Activated naive CD8-positive, alpha-beta T cell treated with anti-CD3 and anti-CD28 coated beads, Interleukin-2, amount 10 ng/mL, durations not matched to agents 7 days and 5 days (primary cell): ENCODE measurements around the gene KCNH3. TPM values are rescaled to one million over a fixed set of nuclear protein-coding genes. Genes with fewer than 3 reads are reported as not detected.

Experiments used
- ATAC-seq: fragments of 150-1000 bp; cut with Tn5 transposase; one replicate; pipeline ENCODE4 v1.10.0; 2021; ENCODE audit warnings: low read depth, moderate library complexity
- POLR2A ChIA-PET: fragments of 350-600 bp; sonication (Branson Sonifier 250); formaldehyde crosslinking; loops from one replicate; lab custom pipeline; 2021; ENCODE audit warnings: antibody characterized with exemption; lab: Charles Lee
- DNase-seq: peaks from one replicate; pipeline ENCODE4 v3.0.0; 2021
- H3K27ac Mint-ChIP-seq: one replicate; pipeline ENCODE4 v1.8.0; 2022; ENCODE audit warnings: mild to moderate bottlenecking, mixed read lengths
- H3K27me3 Mint-ChIP-seq: one replicate; pipeline ENCODE4 v1.8.0; 2022; ENCODE audit warnings: mild to moderate bottlenecking, moderate library complexity, mixed read lengths
- H3K36me3 Mint-ChIP-seq: one replicate; pipeline ENCODE4 v1.8.0; 2021; ENCODE audit warnings: mild to moderate bottlenecking, mixed read lengths
- H3K4me1 Mint-ChIP-seq: one replicate; pipeline ENCODE4 v1.8.0; 2021; ENCODE audit warnings: mixed read lengths
- H3K4me3 Mint-ChIP-seq: one replicate; pipeline ENCODE4 v1.8.0; 2022; ENCODE audit warnings: mild to moderate bottlenecking, moderate library complexity, mixed read lengths
- H3K9me3 Mint-ChIP-seq: one replicate; pipeline ENCODE4 v1.8.0; 2021; ENCODE audit warnings: mixed read lengths
- total RNA-seq, 2 experiments: library from RNA; stranded (reverse); gene quantifications; one replicate each; pipeline ENCODE4 v1.2.3, GENCODE V29; 2021

KCNH3 gene
- total RNA-seq, 2 experiments from 2014 or later: 5.4 to 5.8 TPM

GRCh38 chr12:49582201-49582600 lies 43.4 kb downstream of the KCNH3 start:
- H3K27ac Mint-ChIP-seq: peak overlapping the region; percentile 3
- no peaks in the 10 kb centered on the region for H3K9me3 Mint-ChIP-seq
- POLR2A ChIA-PET: interaction anchor here (1.3 kb wide), 1 partner anchor 20 kb away, joined by 3 read pairs; no protein-coding TSS in a partner anchor
- DNase-seq (no peak), ATAC-seq (no peak)
- peaks cover 8% of the 10 kb centered on the region for H3K4me1 Mint-ChIP-seq
- H3K27me3 Mint-ChIP-seq: no peaks in the 10 kb centered on the region
- no peaks in the 10 kb centered on the region for H3K36me3 Mint-ChIP-seq
- H3K4me3 Mint-ChIP-seq: no peak overlapping the region

- Mint-ChIP-seq H3K4me3 (no peak overlapping the region), H3K27me3 (no peaks in the 10 kb centered on the region), H3K36me3 (no peaks in the 10 kb centered on the region), H3K27ac (no peak overlapping the region), H3K9me3 (no peaks in the 10 kb centered on the region), H3K4me1 (peaks cover 8% of the 10 kb centered on the region)
- POLR2A ChIA-PET: no interaction called here
- ATAC-seq (no peak), DNase-seq (no peak)
Measured at GRCh38 chr12:49582850-49583249, 44.0 kb downstream of the KCNH3 start.

- Mint-ChIP-seq H3K27me3 (no peaks in the 10 kb centered on the region), H3K27ac (no peak overlapping the region), H3K4me1 (peaks cover 8% of the 10 kb centered on the region), H3K36me3 (no peaks in the 10 kb centered on the region), H3K9me3 (no peaks in the 10 kb centered on the region), H3K4me3 (no peak overlapping the region)
- POLR2A ChIA-PET: interaction anchor here (0.5 to 1.1 kb wide), 3 partner anchors 34 to 927 kb away, joined by 3 to 4 read pairs (median 3); no protein-coding TSS in a partner anchor
- ATAC-seq: no peak
- DNase-seq: no peak
Measured at GRCh38 chr12:49583366-49584094, 44.7 kb downstream of the KCNH3 start.

GRCh38 chr12:49584591-49584990 lies 45.8 kb downstream of the KCNH3 start:
- DNase-seq: no peak
- Mint-ChIP-seq H3K4me1 (peaks cover 7% of the 10 kb centered on the region), H3K27me3 (no peaks in the 10 kb centered on the region), H3K4me3 (no peak overlapping the region), H3K27ac (no peak overlapping the region), H3K36me3 (no peaks in the 10 kb centered on the region), H3K9me3 (no peaks in the 10 kb centered on the region)
- ATAC-seq: no peak
- POLR2A ChIA-PET: interaction anchor here (0.7 kb wide), 1 partner anchor 37 kb away, joined by 3 read pairs; no protein-coding TSS in a partner anchor

- POLR2A ChIA-PET: no interaction called here
- H3K27ac Mint-ChIP-seq: peak overlapping the region; percentile 31
- DNase-seq (no peak), ATAC-seq (no peak)
- H3K4me1 Mint-ChIP-seq: peaks cover 4% of the 10 kb centered on the region
- peaks cover 1% of the 10 kb centered on the region for H3K9me3 Mint-ChIP-seq
- no peaks in the 10 kb centered on the region for H3K27me3 Mint-ChIP-seq
- no peak overlapping the region for H3K4me3 Mint-ChIP-seq
- peaks cover 3% of the 10 kb centered on the region for H3K36me3 Mint-ChIP-seq
Measured at GRCh38 chr12:49585477-49586459, 46.9 kb downstream of the KCNH3 start.

GRCh38 chr12:49587174-49587908 lies 48.5 kb downstream of the KCNH3 start:
- H3K4me1 Mint-ChIP-seq: peaks cover 1% of the 10 kb centered on the region
- DNase-seq (no peak), ATAC-seq (no peak)
- POLR2A ChIA-PET: interaction anchor here (0.6 kb wide), 1 partner anchor 36 kb away, joined by 6 read pairs; the partner anchor contains the start of gene PRPF40B
- peaks cover 4% of the 10 kb centered on the region for H3K9me3 Mint-ChIP-seq
- no peaks in the 10 kb centered on the region for H3K27me3 Mint-ChIP-seq
- H3K36me3 Mint-ChIP-seq: peaks cover 8% of the 10 kb centered on the region
- H3K27ac Mint-ChIP-seq: no peak overlapping the region
- H3K4me3 Mint-ChIP-seq: no peak overlapping the region

GRCh38 chr12:49588281-49588680 lies 49.5 kb downstream of the KCNH3 start:
- POLR2A ChIA-PET: interaction anchor here (0.6 kb wide), 1 partner anchor 35 kb away, joined by 6 read pairs; the partner anchor contains the start of gene PRPF40B
- Mint-ChIP-seq H3K27me3 (no peaks in the 10 kb centered on the region), H3K4me3 (no peak overlapping the region), H3K36me3 (peaks cover 8% of the 10 kb centered on the region), H3K9me3 (peaks cover 4% of the 10 kb centered on the region), H3K4me1 (no peaks in the 10 kb centered on the region), H3K27ac (no peak overlapping the region)
- no peak for ATAC-seq
- no peak for DNase-seq

GRCh38 chr12:49588721-49589516 lies 50.1 kb downstream of the KCNH3 start:
- Mint-ChIP-seq H3K36me3 (peaks cover 8% of the 10 kb centered on the region), H3K4me3 (no peak overlapping the region), H3K27ac (no peak overlapping the region), H3K27me3 (no peaks in the 10 kb centered on the region), H3K4me1 (no peaks in the 10 kb centered on the region), H3K9me3 (peaks cover 4% of the 10 kb centered on the region)
- DNase-seq (no peak), ATAC-seq (no peak)
- POLR2A ChIA-PET: no interaction called here

GRCh38 chr12:49598527-49598926 lies 59.7 kb downstream of the KCNH3 start:
- H3K4me1 Mint-ChIP-seq: peaks cover 1% of the 10 kb centered on the region
- H3K27ac Mint-ChIP-seq: no peak overlapping the region
- H3K9me3 Mint-ChIP-seq: no peaks in the 10 kb centered on the region
- H3K27me3 Mint-ChIP-seq: no peaks in the 10 kb centered on the region
- ATAC-seq (no peak), DNase-seq (no peak)
- POLR2A ChIA-PET: interaction anchor here (0.6 kb wide), 1 partner anchor 12 kb away, joined by 3 read pairs; no protein-coding TSS in a partner anchor
- H3K4me3 Mint-ChIP-seq: no peak overlapping the region
- H3K36me3 Mint-ChIP-seq: peaks cover 2% of the 10 kb centered on the region

GRCh38 chr12:49599961-49600360 lies 61.1 kb downstream of the KCNH3 start:
- no peak overlapping the region for H3K4me3 Mint-ChIP-seq
- no peaks in the 10 kb centered on the region for H3K9me3 Mint-ChIP-seq
- H3K27me3 Mint-ChIP-seq: no peaks in the 10 kb centered on the region
- H3K27ac Mint-ChIP-seq: no peak overlapping the region
- POLR2A ChIA-PET: interaction anchor here (0.6 kb wide), 1 partner anchor 504 kb away, joined by 3 read pairs; no protein-coding TSS in a partner anchor
- H3K36me3 Mint-ChIP-seq: peaks cover 2% of the 10 kb centered on the region
- peaks cover 3% of the 10 kb centered on the region for H3K4me1 Mint-ChIP-seq
- no peak for ATAC-seq
- DNase-seq: no peak

- H3K27me3 Mint-ChIP-seq: no peaks in the 10 kb centered on the region
- DNase-seq: no peak
- no peak overlapping the region for H3K27ac Mint-ChIP-seq
- H3K36me3 Mint-ChIP-seq: no peaks in the 10 kb centered on the region
- H3K4me1 Mint-ChIP-seq: peaks cover 9% of the 10 kb centered on the region
- no peak overlapping the region for H3K4me3 Mint-ChIP-seq
- no peaks in the 10 kb centered on the region for H3K9me3 Mint-ChIP-seq
- ATAC-seq: no peak
- POLR2A ChIA-PET: interaction anchor here (1.9 kb wide), 1 partner anchor 19 kb away, joined by 15 read pairs; the partner anchor contains the start of gene PRPF40B
Measured at GRCh38 chr12:49603721-49604120, 64.9 kb downstream of the KCNH3 start.

- Mint-ChIP-seq H3K27ac (peak overlapping the region; percentile 23), H3K27me3 (peaks cover 2% of the 10 kb centered on the region), H3K36me3 (no peaks in the 10 kb centered on the region), H3K9me3 (no peaks in the 10 kb centered on the region), H3K4me3 (peak overlapping the region; percentile 28), H3K4me1 (peaks cover 8% of the 10 kb centered on the region)
- no peak for DNase-seq
- ATAC-seq: no peak
- POLR2A ChIA-PET: interaction anchor here (0.6 kb wide), 1 partner anchor 14 kb away, joined by 3 read pairs; no protein-coding TSS in a partner anchor
Measured at GRCh38 chr12:49604856-49605255, 66.0 kb downstream of the KCNH3 start.
